NCI-H1048 (cell line): Measurements from ENCODE around the gene MXRA8.
"Not testable (repeated sequence)": the region's sequence is repeated elsewhere in the genome, so short reads cannot be mapped to it uniquely, and the experiment has no call there.

ENCODE experiments used
- DNase-seq: peaks from one replicate; lab custom pipeline; 2025; lab: John Stamatoyannopoulos, UW

Gene MXRA8

DNA sequence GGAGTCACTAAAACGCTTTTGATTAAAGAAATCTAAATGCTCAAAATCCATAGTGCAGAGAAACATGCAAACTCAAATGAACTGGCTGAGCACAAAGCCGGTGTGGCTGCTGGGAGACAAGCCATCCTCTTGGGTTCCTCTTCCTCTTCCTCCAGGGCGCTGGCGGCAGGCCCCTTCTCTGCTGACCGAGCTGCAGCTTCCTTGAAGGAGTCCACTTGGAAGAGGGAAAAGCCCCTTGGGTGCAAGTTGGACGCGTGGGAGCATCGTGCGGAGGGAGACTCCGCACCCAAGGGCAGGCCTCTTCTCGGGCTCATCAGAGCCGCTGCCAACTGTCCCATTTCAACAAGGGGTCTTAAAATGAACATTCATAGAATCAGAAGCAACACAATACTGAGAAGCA is 32.9 kb upstream of the MXRA8 start:
- DNase-seq = no peak

DNA sequence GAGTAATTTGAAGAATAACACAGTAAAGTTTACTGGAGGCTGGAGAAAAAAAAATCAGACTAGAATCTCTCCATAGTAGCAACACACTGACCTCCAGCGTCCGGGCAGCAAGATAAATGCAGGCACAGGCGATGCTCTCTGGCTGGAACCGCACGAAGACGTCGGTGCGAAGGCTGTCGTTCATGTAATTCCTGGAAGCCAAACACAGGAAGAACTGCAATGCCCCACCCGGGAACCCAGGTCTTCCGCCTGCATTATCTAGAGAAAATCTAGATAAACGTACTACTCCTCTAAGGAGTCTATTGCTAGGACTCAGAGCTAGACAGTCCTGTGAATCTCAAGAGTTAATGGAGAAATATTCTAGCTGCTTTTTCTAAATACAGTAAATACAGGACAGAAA is 32.3 kb upstream of the MXRA8 start:
- DNase-seq = no peak

DNA sequence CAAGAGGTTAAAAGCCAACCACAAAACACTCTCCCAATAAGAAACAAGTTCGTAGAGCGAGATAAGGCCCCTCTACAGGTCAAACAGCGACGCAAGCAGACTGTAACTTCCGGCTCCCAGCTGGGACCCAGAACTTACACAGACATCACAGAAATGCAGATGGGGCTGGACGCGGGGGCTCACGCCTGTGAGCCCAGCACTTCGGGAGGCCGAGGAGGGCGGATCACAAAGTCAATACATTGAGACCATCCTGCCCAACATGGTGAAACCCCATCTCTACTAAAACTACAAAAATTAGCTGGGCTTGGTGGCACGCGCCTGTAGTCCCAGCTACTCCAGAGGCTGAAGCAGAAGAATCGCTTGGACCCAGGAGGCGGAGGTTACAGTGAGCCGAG is 29.7 kb upstream of the MXRA8 start:
- no peak for DNase-seq

DNA sequence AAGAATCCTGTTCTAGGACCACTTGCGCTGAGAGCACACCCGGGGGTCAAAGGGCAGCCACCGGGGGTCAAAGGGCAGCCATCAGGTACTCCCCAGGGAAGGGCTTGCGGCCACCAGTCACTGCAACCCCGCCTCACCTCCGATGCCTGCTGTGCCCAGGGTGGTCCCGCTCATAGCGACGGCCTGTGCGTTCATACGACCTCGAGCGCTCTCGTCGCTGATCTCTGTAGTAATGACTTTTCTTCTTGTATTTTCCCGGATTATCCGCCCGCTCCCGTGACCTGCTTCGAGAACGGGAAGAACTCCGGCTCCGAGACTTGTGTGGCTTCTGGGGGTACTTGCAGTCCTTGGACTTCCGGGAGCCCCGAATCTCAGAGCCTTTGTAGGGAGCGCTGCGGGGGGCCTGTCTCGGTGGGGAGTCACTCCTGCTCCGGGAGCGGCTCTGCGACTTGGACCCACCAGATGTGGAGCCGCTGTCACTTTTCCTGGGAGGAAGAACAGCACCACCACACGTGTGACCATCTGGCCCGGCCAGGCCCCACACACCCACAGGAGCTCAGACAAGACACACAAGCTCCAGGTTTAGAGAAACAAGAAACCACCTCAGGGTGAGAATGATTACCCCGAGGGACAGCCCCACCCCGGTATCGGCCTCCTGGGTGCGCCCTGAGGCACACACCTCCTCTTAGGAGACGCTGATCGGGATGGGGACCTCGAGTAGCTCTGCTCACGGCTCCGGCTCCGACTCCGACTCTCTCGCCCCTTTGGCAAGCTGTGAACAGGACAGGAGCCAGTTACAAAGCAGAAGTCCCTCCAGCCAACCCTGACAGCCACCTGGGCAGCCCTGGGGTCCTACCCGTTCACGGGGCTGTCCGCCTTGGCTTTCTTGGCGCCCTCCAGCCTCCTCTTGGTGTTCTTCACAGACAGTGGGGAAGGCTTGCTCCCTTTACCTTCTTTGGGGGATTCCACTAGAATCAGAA is 29.0 kb upstream of the MXRA8 start:
- no peak for DNase-seq

DNA sequence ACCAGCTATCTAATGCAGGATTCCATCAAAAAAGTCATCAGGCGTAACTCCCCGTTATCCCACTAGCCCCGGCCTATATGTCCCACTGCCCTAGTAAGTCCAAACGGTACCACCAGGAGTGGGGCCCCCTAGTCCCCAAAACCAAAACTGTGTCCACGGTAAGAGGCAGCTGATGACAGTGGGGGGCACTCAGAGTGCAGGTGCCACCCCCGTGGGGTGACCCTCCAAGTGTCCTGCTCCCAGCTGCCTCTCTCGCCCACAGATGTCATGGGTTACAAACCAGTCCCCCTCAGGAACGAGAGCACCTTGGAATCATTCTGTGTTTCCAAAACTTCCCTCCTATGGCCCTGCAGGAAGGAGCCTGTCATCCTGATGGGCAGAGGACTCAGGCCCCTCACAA is 27.6 kb upstream of the MXRA8 start:
- DNase-seq = no peak

DNA sequence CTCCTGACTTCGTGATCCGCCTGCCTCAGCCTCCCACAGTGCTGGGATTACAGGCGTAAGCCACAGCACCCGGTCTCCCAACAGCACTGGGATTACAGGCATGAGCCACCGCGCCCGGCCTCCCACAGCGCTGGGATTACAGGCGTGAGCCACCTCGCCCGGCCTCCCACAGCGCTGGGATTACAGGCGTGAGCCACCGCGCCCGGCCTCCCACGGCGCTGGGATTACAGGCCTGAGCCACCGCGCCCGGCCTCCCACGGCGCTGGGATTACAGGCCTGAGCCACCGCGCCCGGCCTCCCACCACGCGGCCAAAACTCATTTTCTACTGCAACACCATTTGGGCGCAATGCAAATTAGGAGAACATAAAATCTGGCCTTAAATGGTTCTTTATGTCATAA is 27.0 kb upstream of the MXRA8 start:
- not testable (repeated sequence) for DNase-seq

DNA sequence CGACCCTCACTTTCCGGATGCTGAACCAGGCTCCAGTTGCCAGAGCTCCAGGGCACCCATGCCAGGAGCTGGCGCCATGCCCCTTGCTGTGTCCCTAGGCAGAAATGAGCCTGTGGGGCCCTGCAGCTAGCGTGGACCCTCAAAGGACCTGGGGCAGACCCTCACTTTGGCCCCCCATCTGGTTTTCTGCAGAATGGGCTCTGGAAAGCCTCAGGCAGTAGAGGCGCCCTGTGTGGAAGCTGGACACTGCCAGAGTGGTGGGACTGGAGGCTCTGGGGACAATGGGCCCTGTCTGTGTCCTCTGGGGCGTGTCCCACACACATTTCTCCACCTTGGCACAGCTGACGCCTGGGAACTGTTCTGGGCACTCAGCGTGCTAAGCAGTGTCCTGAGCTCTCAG is 22.9 kb upstream of the MXRA8 start:
- no peak for DNase-seq

DNA sequence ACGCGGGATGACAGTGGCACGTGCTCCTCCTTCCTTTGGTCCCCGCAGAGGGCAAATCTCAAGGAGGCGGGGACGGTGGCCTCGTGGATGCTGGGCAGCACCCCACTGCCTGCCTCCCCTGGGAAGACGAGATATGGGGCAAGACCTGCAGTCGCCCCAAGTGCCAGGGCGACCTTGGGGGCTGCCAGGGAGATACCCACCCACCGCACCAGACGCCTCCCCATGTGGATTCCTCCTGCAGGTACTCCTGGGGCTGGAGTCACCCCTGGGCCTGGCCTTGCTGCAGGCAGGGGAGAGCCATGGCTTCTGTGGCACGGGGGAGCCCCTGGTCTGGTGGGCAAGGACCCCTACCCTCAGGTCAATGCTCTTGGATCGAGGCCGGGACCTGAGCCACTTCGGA is 22.5 kb upstream of the MXRA8 start:
- DNase-seq = no peak

DNA sequence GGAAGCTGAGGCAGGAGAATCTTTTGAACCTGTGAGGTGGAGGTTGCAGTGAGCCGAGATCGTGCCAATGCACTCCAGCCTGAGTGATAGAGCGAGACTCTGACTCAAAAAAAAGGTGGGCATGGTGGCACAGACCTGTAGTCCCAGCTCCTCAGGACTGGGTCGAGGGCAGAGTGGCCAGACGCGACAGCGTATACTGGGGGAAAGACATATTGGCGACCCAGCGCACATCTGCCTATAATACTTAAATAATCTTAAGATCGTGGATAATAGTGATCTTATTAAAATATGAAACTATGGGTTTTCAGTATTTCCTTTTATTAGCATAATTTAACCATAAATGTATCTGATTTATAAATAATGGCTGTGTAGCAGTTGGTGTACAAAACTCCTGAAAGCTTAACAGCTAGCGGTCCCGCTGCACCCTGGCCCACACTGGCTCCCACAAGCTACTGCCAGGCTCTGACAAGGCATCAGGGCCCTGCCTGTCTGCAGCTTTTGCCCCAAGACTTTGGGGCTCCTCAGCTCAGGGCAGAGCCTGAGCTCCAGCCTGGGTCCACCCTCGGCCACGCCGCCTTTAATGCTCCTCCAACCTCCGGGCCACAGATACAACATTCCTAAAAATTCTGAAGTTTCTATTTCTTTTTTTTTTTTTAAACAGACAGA is 19.3 kb upstream of the MXRA8 start:
- no peak for DNase-seq

DNA sequence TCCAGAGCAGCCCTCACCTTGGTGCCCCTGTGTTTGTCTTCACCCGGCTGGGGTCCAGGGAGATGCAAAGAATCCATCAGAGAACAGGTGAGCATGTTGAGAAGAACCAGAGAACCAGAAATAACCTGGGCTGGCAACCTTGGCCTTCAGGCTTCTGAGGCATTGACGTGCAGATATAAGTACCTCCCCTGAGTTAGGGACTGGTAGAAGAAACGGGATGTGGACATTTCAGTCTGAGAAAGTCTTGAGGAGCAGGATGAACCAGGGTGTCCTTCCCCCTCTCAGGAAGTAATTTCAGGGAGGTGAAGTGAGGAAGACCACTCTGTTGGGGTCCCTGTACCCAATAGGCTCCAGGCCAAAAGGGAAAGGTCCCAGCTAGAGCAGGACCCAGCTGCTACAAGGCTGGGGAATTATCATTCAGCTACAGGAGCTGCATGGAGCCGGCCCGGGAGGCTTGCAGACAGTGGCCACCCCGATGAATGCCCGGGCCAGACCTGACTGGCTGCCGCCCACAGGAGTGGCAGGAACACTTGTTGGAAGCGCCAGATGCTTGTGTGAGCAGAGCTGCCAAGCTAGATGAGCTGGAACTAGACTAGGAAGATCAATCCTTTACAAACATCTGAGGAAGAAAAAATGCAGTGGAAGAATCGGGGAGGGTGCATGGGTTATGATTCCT is 18.3 kb upstream of the MXRA8 start:
- no peak for DNase-seq

DNA sequence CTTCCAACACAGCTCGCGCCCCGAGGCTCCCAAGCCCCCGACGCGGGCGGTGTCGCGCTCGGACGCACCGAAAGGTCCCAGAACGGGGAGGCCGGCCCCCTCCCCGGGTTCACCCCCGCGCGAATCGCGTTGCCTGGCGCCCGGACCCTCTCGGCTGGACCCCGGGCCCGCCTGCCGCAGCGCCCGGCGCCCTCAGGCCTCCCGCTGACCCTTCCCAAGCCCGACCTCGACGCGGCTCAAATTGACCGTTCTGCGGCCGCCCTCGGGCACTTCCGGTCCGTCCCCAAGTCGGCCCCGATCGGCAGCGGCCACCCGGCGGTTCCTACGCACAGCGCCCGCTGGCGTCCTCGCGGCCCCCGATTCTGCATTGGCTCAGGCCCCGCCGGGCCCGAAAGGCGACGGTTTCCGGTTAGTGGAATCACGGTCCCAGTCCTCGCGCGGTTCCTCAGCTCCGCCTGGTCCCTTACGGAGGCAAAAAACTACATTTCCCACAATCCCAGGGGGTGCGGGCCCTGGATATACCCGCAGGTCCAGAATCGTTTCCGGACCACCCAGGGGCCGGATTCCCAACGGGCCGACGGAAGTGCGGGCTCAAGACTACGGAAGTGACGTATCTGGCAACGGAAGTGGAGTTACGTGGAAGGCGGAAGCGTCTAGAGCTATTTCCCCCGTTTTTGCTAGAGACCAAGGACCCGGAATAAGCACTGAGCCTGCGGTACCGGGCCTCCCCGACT is 16.7 kb upstream of the MXRA8 start, which contains the start of gene AURKAIP1:
AURKAIP1 (minus strand) TSS at position 279 of the 734 bp plus-strand sequence. CDS start 451 bp downstream, outside the sequence.
- peak; percentile 99 for DNase-seq

DNA sequence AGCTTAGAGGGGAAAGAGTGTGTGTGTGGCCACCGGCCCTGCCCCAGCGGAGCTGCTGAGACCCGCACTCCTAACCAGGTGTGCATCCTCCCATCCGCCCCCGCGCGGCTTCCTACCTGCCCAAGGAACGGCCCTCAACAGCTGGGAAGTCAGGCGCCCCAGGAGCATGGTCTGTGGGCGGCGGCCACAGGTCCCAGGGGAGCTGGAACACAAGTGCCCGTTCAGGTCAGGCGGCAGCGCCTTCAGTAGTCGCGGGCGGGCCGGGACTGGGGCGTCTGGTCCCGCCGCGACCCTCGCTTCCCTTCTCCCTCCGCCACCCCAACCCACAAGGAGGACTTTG is 16.2 kb upstream of the MXRA8 start:
- DNase-seq = no peak

DNA sequence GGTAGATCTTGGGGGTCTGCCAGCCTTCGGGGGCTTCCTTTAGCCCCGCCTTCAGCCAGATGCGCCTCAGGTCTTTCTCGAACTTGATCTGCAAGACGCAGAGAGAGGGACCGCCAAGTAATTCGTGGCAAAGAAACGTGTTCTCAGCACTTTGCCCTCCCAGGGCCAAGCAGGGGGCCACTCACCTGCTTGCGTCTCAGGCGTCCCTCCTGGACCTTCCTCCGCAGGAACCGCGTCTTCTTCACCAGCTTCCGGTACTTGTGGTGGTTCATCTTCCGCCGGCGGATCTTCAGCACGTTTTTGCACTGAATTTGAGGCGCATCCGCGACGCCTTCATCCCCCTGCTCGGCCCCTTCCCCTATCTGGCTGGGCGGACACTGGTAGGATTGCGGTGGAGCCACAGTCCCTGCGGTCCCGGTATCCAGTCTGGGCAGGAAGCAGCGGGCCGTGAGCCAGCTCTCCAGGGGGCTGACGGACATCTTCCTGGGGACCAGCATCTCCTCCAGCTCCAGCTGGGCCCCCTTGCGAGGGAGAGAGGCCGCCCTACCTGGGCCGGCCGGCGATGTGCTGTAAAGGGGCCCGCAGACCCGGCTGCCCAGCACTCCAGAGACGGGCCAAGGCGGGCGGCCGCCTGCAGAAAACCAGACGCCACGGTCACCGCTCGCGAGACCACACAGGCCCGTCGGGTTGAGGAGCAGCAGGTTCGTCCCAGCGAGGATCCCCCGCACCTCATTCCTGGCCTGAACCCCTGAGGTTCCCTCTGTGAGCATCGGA is 15.6 kb upstream of the MXRA8 start:
- DNase-seq = no peak

DNA sequence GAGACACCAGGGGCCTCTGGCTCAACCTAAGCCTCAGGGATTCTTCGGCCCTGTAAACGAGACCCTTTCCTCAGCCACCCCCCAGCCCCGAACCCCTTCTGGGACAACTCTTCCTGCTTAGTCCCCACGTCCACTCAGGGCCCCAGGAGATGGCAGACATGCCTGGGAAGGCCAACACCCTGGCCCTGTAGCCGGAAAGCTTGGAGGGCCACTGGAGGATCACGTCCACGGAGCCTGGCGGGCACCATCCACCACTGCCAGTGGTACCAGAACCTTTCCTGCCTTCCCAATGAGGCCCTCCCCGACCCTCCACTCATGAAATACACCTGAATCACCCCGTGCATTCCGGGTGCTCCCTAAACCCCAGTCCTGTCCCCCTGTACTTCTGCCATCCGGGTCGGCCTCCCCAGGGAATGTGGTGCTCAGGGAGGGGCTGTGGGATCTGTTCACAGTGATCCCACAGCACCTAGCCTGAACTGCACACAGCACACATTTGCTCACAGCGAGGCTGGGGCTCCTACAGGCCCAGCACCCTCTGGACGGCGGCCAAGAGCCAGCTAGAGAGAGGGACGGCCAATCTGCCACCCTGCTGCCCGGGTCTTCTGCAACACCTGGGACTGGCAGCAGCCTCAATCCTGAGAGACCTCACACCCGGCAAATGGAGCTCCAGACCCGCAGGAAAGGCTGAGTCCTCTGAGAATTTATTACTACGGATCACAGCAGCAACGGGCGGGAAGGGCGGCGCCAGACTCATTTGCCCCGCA is 14.9 kb upstream of the MXRA8 start:
- no peak for DNase-seq

DNA sequence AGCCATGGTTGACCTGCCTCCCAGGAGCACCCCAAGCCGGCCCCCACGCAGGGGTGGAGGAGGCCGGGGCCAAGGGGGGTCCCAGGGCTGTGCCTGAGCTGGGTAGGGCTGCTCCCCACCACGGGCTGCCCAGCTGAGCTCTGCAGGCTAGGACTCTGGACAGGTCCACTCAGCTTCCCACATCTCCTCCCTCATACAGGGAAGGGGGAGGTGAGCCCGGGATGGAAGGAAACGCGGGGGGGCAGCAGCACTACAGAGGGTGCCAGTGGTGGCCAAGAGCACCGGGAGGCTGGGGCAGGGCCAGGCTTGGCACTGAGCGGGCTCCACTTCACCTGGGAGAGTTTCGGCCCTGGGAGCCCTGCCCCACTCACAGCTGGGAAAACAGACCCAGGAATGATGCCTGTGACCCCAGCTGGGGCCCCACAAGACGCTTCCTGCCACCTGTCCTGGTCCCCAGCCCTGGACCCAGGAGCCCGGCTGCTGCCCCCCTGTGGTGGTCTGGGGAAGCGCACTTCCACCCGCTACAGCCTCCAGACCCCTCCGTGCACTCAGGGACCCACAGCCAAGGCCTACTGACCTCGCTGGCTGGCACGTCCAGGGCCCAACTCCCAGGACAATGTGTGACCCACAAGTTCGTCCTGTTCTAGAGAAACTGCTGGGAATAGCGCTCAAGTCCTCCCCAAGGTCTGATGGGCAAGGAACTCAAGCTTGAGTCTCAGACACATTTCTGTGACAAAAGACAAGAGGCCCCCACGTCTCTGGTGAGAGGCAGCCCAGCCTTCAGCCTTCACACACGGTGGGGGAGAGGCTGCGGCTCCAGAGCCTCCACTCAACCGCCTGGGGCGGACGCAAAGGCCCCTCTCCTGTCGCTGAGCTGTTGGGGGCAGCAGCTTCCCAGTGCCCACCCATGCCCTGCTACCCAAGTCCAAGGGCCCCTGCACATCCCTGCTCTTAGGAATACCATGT is 13.7 kb upstream of the MXRA8 start:
- DNase-seq = no peak

DNA sequence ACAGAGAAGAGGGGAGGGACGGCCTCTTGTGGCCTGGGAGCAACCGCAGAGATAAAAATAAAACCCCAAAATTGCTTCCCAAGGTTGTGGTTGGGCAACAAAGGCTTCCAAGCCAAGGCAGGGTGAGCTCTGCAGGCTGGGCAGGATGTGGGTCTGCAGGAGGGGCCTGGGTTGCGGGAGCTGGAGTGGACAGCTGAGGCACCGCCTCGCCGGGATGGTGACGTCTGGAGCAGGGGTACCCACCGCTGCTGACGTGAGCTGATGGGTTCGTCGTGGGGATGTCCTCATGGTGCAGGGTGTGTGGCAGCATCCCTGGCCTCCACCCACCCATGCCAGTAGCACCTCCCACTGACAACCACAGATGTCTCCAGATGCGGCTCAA is 13.0 kb upstream of the MXRA8 start:
- no peak for DNase-seq

DNA sequence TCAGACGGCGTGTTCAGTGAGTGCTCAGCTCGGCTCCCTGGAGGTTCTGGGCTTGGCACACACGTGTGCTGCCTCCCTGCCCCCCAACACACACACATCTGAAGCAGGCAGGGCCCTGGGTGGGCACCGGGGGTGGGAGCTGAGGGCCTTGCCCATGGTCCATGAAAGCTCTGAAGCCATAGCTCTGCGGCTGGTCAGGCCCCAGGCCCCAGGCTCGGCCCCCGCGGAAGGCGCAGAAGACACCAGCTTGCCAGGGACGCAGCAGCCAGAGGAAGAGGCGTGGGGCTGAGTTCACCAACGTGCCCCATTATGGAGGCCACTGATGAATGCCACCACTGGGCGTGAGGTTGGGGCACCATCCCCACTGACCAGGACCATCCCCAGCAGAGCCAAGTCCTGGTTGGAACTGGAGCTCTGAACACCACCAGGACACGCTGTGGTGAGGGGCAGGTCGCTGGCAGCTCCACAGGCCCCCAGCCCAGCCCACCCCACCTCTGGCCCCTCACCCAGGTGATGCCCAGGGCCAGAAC is 12.5 kb upstream of the MXRA8 start:
- no peak for DNase-seq

DNA sequence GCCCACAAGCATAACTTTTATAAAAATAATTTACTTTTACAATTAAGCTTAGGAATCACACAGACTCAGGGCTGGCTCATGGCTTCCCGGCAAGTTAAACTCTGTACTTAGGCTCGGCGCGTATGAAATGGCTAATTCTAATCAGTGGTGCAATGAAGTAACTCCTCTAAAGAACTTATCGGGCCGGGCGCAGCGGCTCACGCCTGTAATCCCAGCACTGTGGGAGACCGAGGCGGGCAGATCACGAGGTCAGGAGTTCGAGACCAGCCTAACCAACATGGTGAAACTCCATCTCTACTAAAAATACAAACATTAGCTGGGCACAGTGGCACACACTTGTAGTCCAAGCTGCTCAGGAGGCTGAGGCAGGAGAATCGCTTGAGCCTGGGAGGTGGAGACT is 11.7 kb upstream of the MXRA8 start:
- not testable (repeated sequence) for DNase-seq

DNA sequence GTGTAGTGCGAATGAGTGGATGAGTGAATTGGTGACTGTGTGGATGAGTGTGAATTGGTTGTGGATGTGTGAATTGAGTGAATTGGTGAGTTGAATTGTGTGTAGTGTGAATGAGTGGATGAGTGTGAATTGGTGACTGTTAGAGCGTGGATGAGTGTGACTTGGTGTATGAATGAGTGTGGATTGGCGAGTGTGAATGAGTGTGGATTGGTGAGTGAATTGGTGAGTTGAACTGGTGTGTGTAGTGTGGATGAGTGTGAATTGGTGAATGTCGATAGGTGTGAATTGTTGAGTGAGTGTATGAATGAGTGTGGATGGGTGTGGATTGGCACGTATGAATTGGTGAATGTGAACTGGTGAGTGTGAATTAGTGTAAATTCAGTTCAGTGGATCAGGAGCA is 9.0 kb upstream of the MXRA8 start:
- DNase-seq = no peak
